Panc1 (cell line): ENCODE data around the gene SFTPB.

ENCODE experiments used
- POLR2AphosphoS5 ChIP-seq: IDR thresholded peaks from 2 replicates; pipeline ENCODE4 v1.6.1; 2012; ENCODE audit warnings: mild to moderate bottlenecking, low read depth, low read length, moderate library complexity
- SIN3A ChIP-seq: IDR thresholded peaks from 2 replicates; pipeline ENCODE4 v1.6.1; 2012; ENCODE audit warnings: low read depth, mild to moderate bottlenecking, low read length, moderate library complexity, borderline replicate concordance; ENCODE audit not compliant: insufficient read depth
- TF ChIP-seq, protein P1 (sequence below): fragments of 450-650 bp; IDR thresholded peaks from 2 replicates; pipeline ENCODE4 v1.5.1; 2017; ENCODE audit warnings: mild to moderate bottlenecking
- TF ChIP-seq, protein P2 (sequence below), 2 experiments: IDR thresholded peaks; 2 replicates each; pipeline ENCODE4 v1.6.1; 2011 to 2012; ENCODE audit warnings: low read depth in 2 of 2, control low read depth in 1 of 2, low read length in 1 of 2, mild to moderate bottlenecking in 1 of 2, moderate library complexity in 1 of 2; ENCODE audit not compliant: insufficient read depth in 1 of 2

GRCh38 chr2:85646166-85646565 is 21.8 kb downstream of the SFTPB start:
- TF ChIP-seq, protein P1, sequence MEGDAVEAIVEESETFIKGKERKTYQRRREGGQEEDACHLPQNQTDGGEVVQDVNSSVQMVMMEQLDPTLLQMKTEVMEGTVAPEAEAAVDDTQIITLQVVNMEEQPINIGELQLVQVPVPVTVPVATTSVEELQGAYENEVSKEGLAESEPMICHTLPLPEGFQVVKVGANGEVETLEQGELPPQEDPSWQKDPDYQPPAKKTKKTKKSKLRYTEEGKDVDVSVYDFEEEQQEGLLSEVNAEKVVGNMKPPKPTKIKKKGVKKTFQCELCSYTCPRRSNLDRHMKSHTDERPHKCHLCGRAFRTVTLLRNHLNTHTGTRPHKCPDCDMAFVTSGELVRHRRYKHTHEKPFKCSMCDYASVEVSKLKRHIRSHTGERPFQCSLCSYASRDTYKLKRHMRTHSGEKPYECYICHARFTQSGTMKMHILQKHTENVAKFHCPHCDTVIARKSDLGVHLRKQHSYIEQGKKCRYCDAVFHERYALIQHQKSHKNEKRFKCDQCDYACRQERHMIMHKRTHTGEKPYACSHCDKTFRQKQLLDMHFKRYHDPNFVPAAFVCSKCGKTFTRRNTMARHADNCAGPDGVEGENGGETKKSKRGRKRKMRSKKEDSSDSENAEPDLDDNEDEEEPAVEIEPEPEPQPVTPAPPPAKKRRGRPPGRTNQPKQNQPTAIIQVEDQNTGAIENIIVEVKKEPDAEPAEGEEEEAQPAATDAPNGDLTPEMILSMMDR = no peak
- TF ChIP-seq SIN3A (no peak), POLR2AphosphoS5 (no peak)
- TF ChIP-seq, protein P2, sequence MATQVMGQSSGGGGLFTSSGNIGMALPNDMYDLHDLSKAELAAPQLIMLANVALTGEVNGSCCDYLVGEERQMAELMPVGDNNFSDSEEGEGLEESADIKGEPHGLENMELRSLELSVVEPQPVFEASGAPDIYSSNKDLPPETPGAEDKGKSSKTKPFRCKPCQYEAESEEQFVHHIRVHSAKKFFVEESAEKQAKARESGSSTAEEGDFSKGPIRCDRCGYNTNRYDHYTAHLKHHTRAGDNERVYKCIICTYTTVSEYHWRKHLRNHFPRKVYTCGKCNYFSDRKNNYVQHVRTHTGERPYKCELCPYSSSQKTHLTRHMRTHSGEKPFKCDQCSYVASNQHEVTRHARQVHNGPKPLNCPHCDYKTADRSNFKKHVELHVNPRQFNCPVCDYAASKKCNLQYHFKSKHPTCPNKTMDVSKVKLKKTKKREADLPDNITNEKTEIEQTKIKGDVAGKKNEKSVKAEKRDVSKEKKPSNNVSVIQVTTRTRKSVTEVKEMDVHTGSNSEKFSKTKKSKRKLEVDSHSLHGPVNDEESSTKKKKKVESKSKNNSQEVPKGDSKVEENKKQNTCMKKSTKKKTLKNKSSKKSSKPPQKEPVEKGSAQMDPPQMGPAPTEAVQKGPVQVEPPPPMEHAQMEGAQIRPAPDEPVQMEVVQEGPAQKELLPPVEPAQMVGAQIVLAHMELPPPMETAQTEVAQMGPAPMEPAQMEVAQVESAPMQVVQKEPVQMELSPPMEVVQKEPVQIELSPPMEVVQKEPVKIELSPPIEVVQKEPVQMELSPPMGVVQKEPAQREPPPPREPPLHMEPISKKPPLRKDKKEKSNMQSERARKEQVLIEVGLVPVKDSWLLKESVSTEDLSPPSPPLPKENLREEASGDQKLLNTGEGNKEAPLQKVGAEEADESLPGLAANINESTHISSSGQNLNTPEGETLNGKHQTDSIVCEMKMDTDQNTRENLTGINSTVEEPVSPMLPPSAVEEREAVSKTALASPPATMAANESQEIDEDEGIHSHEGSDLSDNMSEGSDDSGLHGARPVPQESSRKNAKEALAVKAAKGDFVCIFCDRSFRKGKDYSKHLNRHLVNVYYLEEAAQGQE (IDR thresholded peaks at IDR 0.05; ENCODE audit: insufficient read depth in 1 of 2, low read depth in 2 of 2, low read length in 1 of 2) = no peak
